ENCODE results near the gene MPND.

MPND gene

DNA sequence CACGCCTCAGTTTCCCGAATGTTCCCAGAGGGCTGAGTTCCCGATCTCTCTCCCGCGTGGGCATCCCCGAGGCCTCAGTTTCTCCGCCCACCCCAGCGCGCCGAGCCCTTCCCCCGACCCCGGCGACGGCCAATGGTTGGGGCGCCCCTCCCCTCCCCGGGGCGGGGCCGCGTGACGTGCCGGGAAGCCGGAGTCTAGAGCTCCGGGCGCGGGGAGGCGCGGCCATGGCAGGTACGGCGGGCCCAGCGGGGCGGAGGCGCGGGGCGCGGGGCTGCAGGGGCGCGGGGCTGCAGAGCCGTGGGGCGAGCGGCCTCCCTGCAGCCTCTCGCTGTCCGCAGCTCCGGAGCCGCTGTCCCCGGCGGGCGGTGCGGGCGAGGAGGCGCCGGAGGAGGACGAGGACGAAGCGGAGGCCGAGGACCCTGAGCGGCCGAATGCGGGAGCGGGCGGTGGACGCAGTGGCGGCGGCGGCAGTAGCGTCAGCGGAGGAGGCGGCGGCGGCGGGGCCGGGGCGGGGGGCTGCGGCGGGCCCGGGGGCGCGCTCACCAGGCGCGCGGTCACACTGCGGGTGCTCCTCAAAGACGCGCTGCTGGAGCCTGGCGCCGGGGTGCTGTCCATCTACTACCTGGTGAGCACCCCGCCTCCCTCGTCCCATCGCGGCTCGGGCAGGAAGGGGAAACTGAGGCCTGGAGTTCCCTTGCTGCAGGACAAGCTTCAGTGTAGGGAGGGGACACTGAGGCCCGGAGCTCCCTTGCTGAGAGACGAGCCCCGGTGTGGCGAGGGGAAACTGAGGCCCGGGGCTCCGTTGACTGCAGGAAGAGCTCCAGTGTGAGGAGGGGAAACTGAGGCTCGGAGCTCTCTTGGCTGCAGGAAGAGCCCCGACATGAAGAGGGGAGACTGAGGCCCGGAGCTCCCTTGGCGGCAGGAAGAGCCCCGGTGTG, at the start of gene MPND:
Gene MPND (plus strand): TSS at position 193 of the 938 bp plus-strand sequence. CDS start 32 bp downstream, at position 225.
- peak; percentile 79 for DNase-seq

- DNase-seq: no peak
Observed at GRCh38 chr19:4294389-4294788, 49.0 kb upstream of the MPND start.

GRCh38 chr19:4295972-4296771, 47.2 kb upstream of the MPND start:
- peak; percentile 29 for DNase-seq

DNA sequence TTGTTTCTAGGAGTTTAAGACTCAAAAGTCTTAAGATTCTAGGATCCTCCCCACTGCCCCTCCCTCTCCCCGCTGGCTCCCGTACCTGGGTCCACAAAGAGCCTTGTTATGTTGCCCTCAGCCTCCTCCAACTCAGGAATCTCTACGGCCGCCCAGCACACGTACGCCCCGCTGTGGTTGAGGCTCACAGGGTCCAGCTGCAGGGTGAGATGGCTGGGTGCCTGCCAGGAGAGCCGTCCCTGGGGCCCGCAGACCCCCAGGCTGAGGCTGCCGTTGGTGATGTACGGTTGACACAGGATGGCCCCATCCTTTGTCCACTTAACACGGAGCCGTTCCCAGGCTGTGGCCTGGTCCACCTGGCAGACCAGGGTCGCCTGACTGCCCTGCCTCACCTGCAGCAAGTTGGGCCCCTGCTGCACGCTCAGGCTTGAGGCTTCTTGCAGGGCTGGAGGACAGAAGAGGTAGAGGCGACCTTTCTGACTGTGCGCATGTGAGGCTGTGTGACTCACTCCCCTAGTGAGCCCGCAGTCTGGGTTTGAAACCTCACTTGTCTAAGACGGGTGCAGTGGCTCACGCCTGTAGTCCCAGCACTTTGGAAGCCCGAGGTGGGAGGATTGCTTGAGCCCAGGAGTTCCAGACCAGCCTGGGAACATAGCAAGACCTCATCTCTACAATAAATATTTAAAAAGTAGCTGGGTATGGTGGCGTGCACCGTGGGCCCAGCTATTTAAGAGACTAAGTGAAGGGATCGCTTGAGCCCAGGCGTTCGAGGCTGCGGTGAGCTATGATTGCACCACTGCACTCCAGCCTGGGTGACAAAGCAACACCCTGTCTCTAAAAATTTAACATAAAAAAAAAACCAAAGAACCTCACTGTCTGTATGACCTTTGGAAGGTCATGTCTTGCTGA, 45.2 kb upstream of the MPND start:
- no peak for DNase-seq

GRCh38 chr19:4298810-4299550, 44.4 kb upstream of the MPND start:
- no peak for DNase-seq

- no peak for DNase-seq
Observed at GRCh38 chr19:4300589-4300988, 42.8 kb upstream of the MPND start.

GRCh38 chr19:4301590-4302242, 41.6 kb upstream of the MPND start:
- no peak for DNase-seq

DNA sequence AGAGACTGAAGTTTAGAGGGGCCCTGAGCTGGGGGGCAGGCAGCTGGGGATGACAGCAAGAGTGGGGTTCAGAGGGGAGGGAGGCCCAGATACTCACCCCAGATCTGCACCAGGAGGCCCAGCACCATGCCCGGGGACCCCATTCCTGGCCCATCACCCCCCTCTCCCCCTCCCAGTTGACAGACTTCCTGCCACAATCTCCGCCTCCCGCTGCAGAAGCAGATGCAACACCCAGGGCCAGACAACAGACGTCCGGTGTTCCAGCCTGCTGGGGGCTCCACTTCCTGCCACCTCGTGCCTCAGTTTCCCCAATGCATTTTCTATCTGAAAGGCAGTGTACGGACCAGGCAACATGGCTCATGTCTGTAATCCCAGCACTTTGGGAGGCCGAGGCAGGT, 41.1 kb upstream of the MPND start, which contains the start of gene TMIGD2:
Gene TMIGD2 (minus strand): TSS at position 147 of the 398 bp plus-strand sequence. CDS start 4 bp downstream, at position 143.
- DNase-seq: no peak

DNA sequence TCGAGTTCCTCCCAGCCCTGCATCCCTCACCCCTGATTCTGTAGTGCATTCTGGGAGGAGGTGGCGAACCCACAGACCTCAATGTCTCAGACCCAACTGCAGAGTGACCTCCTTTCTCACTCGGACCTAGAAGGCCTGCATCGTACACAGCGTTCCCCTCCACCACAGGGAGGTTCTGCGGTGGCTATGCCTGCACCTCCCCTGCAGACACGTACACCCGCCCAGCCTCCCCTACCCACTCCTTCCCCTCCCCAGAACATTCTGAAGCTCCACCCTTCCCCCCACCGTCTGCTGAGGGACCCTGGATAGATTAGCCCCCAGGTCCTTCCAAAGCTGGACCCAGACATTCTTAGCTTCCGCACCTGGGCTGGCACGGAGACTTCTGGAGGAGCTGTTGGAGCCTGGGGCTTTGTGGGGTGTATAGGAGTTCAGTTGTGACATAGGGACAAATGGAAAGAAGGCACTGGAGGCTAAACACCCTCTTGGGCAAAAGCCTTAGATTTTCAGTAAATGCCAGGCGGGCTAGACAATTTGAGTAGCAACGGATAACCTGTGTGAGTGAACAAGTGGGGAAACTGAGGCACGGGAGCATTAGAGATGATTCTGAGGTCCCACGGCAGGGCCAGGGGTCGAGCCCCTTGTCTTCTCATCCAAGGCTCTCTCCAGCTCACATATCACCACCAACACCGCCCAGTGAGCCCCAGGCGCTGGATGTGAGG, 39.4 kb upstream of the MPND start:
- no peak for DNase-seq

- DNase-seq: no peak
Observed at GRCh38 chr19:4304538-4305256, 38.7 kb upstream of the MPND start, which contains the start of gene FSD1. Gene FSD1, plus strand, starts transcription at chr19:4304598. Its CDS starts 149 bp downstream, at chr19:4304747.

DNA sequence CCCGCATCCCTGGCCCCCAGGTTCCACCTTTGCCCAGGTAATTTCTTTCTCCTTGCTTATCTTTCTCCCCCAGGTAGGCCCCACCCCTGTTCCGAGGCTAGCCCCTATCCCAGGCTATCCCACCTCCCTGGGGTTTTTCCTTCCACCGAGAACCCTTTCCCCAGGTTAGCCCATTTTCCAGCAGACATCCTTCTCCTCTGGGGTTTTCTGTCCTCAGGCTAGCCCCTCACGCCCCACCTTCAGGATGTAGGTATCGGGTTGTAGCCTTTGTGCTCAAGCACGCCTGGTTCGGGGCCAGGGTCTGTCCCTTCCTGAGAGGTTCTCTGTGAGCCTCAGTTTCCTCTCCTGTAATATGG, 38.1 kb upstream of the MPND start:
- DNase-seq: no peak

DNA sequence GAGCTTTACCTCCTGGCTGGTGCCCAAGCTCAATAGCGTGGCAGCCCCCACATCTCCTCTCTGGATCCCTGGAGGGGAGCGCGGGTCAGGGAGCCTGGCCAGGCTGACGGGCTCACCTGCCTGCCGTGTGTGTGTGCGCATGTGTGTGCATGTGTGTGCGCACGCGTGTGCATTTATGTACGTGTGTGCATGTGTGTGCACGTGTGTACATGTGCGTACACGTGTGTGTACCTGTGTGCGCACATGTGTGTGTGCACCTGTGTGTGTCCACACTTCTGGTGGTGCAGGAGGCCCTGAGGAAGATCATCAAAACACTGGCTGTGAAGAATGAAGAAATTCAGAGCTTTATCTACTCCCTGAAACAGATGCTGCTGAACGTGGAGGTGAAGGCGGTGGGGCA, 37.7 kb upstream of the MPND start:
- no peak for DNase-seq

DNA sequence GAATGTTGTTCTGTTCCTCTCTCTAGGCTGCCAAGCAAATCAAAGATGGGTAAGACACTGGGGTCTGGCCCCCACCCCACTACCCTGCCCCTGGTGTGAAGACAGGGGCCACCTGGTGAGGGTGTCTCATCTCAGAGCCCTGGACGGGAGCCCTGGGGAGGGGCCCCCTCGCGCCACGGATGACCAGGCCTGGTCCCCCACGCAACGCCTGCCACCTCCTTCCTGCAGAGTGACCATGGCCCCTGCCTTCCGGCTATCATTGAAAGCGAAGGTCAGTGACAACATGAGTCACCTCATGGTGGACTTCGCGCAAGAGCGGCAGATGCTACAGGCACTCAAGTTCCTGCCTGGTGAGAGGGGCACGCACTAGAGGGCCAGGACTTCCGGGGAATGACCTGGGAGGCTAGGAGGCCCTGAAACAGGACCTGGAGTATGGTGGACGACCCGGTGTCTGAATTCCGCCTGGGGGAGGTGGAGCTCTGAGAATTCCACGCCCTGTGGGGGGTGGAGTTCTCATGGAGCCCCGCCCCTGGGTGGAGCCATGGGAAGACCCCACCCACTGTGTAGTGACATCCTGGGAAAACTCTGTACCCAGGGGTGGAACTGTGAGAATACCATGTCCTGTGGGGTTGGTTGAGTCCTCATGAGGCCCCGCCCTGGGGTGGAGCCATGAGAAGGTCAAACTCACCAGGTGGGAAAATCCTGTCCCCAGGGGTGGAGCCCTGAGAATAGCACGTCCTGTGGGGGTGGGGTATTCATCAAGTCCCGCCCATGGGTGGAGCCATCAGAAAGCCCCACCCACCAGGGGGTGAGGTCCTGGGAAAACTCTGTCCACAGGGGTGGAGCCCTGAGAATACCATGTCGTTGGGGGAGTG, 32.9 kb upstream of the MPND start:
- no peak for DNase-seq

DNA sequence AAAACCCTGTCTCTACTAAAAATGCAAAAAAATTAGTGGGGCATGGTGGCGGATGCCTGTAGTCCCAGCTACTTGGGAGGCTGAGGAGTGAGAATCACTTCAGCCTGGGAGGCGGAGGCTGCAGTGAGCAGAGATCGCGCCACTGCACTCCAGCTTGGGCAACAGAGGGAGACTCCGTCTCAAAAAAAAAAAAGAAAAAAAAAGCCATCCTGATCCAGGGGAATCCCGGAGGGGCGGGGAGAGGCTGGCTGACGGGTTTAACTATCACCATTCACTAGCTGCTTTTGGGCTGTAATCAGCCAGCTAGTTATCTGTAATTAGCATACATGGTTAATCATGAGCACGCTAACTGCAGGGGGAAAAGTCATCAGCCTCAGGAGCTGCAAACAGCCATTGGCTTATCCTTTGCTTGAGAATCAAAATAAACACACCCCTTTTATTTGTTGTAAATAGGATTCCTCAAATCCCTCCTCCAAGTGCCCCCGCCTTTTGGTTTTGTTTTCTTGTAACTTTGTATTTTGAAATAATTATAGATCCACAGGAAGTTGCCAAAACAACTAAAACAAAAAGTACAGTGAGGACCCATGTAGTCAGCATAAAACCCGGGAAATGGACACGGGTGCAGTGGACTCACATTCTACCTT, 29.4 kb upstream of the MPND start:
- DNase-seq: no peak

- DNase-seq: no peak
Observed at GRCh38 chr19:4316956-4317355, 26.4 kb upstream of the MPND start.

DNA sequence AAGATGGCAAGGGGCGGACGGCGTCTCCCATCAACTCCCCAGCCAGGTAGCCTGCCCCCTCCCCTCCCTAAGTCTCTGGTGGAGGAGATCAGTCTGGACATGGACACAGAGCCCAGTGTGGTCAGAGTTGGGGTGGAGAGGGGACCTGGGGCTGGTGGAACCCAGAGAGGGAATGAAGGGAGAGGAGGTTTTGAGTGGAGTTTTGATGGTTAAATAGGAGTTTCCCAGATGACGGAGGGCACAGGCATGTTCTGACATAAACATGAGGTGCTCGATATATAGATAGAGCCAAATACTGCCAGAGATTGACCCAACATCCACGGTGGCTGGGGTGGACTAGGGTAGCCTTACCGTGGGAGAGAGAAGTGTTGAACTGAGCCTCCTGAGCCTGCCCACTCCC, 24.9 kb upstream of the MPND start:
- no peak for DNase-seq

GRCh38 chr19:4319067-4319718, 24.2 kb upstream of the MPND start:
- DNase-seq: no peak

GRCh38 chr19:4320419-4320818, 22.9 kb upstream of the MPND start:
- no peak for DNase-seq

Measured in NCI-H2029 (cell line).